ENCODE results near the gene EIF5A2. TPM values are rescaled to one million over a fixed set of nuclear protein-coding genes. Genes with fewer than 3 reads are reported as not detected.
"Not testable (repeated sequence)": the region's sequence is repeated elsewhere in the genome, so short reads cannot be mapped to it uniquely, and the experiment has no call there.

EIF5A2 gene
- total and polyA plus RNA-seq, 2 experiments from 2014 or later: 20.4 to 20.8 TPM

DNA sequence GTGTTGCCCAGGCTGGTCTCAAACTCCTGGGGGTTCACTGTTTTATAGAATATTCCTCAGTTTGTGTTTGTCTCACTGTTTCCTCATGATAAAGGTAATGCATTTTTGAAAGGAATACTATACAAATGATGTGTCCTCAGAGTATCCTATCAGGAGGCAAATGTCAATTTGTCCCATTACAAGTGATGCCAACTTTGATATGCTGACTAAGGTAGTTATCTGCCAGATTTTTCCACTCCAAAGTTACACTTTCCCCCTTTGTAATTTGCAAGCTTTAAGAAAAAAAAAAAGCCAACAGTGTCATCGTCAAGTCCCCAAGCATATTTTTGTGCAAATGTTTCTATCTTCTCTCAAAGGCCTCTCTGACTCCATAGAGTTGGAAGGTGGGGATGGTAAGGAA, 9.0 kb downstream of the EIF5A2 start:
- H3K9me3 ChIP-seq (ENCODE audit: low read depth): no peaks in the 10 kb centered on the region
- H4K20me1 ChIP-seq (ENCODE audit: insufficient read depth): no peaks in the 10 kb centered on the region
- TF ChIP-seq EZH2 (IDR thresholded peaks at IDR 0.05; ENCODE audit: insufficient read depth, poor library complexity, severe bottlenecking) (no peak), EZH2phosphoT487 (IDR thresholded peaks at IDR 0.05; ENCODE audit: insufficient read depth, low read depth) (no peak)
- no peak for DNase-seq
- peaks cover 3% of the 10 kb centered on the region; the same call in 1 of the 2 replicates for H3K79me2 ChIP-seq (ENCODE audit: insufficient read depth)
- in situ Hi-C loops (cut with MboI): no loop called here
- H2AFZ ChIP-seq: no peak overlapping the region
- H3K9me2 ChIP-seq (ENCODE audit: insufficient read depth): no peaks in the 10 kb centered on the region
- no peak overlapping the region for H3K4me3 ChIP-seq
- H3K9ac ChIP-seq: no peak overlapping the region
- no peaks in the 10 kb centered on the region for H3K4me1 ChIP-seq (ENCODE audit: insufficient read depth)
- WGBS, 2 experiments (ENCODE audit: low coverage in 1 of 2, low lambda C conversion rate in 2 of 2, missing lambda C conversion rate in 2 of 2): 91 to 95% methylated on average over 1 of the region's 1 CpG
- H3F3A ChIP-seq (ENCODE audit: insufficient read depth): no peaks in the 10 kb centered on the region
- no peak overlapping the region for H3K4me2 ChIP-seq (ENCODE audit: unreplicated experiment)
- H3K27ac ChIP-seq: no peak overlapping the region
- H3K36me3 ChIP-seq (ENCODE audit: low read depth): peaks cover 4% of the 10 kb centered on the region; the same call in 1 of the 2 replicates
- no peaks in the 10 kb centered on the region for H3K27me3 ChIP-seq (replicated peaks; ENCODE audit: insufficient read depth)

DNA sequence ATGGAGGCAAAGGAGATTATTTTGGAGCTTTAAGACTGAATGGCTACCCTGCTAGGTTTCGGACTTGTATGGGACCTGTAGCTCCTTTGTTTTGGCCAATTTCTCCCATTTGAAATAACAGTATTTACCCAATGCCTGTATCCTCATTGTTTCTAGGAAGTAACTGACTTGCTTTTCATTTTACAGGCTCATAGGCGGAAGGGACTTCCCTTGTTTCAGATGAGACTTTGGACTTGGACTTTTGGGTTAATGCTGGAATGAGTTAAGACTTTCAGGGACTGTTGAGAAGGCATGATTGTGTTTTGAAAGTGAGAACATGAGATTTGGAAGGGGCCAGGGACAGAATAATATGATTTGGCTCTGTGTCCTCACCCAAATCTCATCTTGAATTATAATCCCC, 10.5 kb downstream of the EIF5A2 start:
- no peaks in the 10 kb centered on the region for H3K9me2 ChIP-seq (ENCODE audit: insufficient read depth)
- H4K20me1 ChIP-seq (ENCODE audit: insufficient read depth): no peaks in the 10 kb centered on the region
- peaks cover 4% of the 10 kb centered on the region for H3K36me3 ChIP-seq (ENCODE audit: low read depth)
- DNase-seq: no peak
- WGBS, 2 experiments (ENCODE audit: low coverage in 1 of 2, low lambda C conversion rate in 2 of 2, missing lambda C conversion rate in 2 of 2): 94 to 100% methylated on average over 2 of the region's 2 CpGs
- no peak overlapping the region for H2AFZ ChIP-seq
- no peaks in the 10 kb centered on the region for H3F3A ChIP-seq (ENCODE audit: insufficient read depth)
- no peaks in the 10 kb centered on the region for H3K9me3 ChIP-seq (ENCODE audit: low read depth)
- no peak overlapping the region for H3K9ac ChIP-seq
- no peak for TF ChIP-seq EZH2 (IDR thresholded peaks at IDR 0.05; ENCODE audit: insufficient read depth, poor library complexity, severe bottlenecking)
- TF ChIP-seq EZH2phosphoT487 (IDR thresholded peaks at IDR 0.05; ENCODE audit: insufficient read depth, low read depth): no peak
- H3K27me3 ChIP-seq (replicated peaks; ENCODE audit: insufficient read depth): no peaks in the 10 kb centered on the region
- in situ Hi-C loops (cut with MboI): no loop called here
- no peaks in the 10 kb centered on the region for H3K79me2 ChIP-seq (ENCODE audit: insufficient read depth)
- no peak overlapping the region for H3K4me3 ChIP-seq
- no peak overlapping the region for H3K27ac ChIP-seq
- H3K4me1 ChIP-seq (ENCODE audit: insufficient read depth): no peaks in the 10 kb centered on the region
- no peak overlapping the region for H3K4me2 ChIP-seq (ENCODE audit: unreplicated experiment)

- H3F3A ChIP-seq (ENCODE audit: insufficient read depth); H3K4me2 ChIP-seq (ENCODE audit: unreplicated experiment): not testable (repeated sequence)
- WGBS, 2 experiments (ENCODE audit: low coverage in 1 of 2, low lambda C conversion rate in 2 of 2, missing lambda C conversion rate in 2 of 2): 100% methylated on average over 1 of the region's 1 CpG
These were observed 11.2 kb downstream of the EIF5A2 start for GRCh38 chr3:170897199-170897598.

GRCh38 chr3:170896781-170897180, 11.7 kb downstream of the EIF5A2 start:
- Histone ChIP-seq H3K27ac (no peak overlapping the region), H3K79me2 (ENCODE audit: insufficient read depth) (no peaks in the 10 kb centered on the region), H3K9me3 (ENCODE audit: low read depth) (no peaks in the 10 kb centered on the region), H3K27me3 (replicated peaks; ENCODE audit: insufficient read depth) (no peaks in the 10 kb centered on the region), H3K4me2 (ENCODE audit: unreplicated experiment) (no peak overlapping the region), H3K9me2 (ENCODE audit: insufficient read depth) (no peaks in the 10 kb centered on the region), H3K9ac (no peak overlapping the region), H4K20me1 (ENCODE audit: insufficient read depth) (no peaks in the 10 kb centered on the region), H3K4me1 (ENCODE audit: insufficient read depth) (no peaks in the 10 kb centered on the region), H3K4me3 (no peak overlapping the region), H3K36me3 (ENCODE audit: low read depth) (peaks cover 5% of the 10 kb centered on the region), H3F3A (ENCODE audit: insufficient read depth) (no peaks in the 10 kb centered on the region), H2AFZ (no peak overlapping the region)
- 96 to 100% methylated on average over 1 of the region's 1 CpG for WGBS, 2 experiments (ENCODE audit: low coverage in 1 of 2, low lambda C conversion rate in 2 of 2, missing lambda C conversion rate in 2 of 2)
- DNase-seq: no peak
- in situ Hi-C loops (cut with MboI): no loop called here
- TF ChIP-seq EZH2phosphoT487 (IDR thresholded peaks at IDR 0.05; ENCODE audit: insufficient read depth, low read depth) (no peak), EZH2 (IDR thresholded peaks at IDR 0.05; ENCODE audit: insufficient read depth, poor library complexity, severe bottlenecking) (no peak)

More at GRCh38 chr3:170897199-170897598, 11.2 kb downstream of the EIF5A2 start:
- H3K4me3 ChIP-seq; in situ Hi-C loops (cut with MboI); H3K9me2 ChIP-seq (ENCODE audit: insufficient read depth); H3K27me3 ChIP-seq (replicated peaks; ENCODE audit: insufficient read depth); H3K4me1 ChIP-seq (ENCODE audit: insufficient read depth); H3K79me2 ChIP-seq (ENCODE audit: insufficient read depth); H3K9me3 ChIP-seq (ENCODE audit: low read depth); H3K36me3 ChIP-seq (ENCODE audit: low read depth); H3K27ac ChIP-seq; H4K20me1 ChIP-seq (ENCODE audit: insufficient read depth); H2AFZ ChIP-seq; H3K9ac ChIP-seq; DNase-seq: not testable (repeated sequence)

DNA sequence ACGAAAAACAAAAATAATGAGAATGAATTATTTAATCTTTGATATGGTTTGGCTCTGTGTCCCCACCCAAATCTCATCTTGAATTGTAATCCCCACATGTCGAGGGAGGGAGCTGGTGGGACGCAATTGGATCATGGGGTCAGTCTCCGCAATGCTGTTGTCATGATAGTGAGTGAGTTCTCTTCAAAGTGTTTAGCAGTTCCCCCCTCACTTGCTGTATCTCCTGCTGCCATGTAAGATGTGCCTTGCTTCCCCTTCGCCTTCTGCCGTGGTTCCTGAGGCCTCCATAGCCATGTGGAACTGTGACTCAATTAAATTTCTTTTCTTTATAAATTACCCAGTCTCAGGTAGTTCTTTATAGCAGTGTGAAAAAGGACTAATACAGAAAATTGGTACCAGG, 12.1 kb downstream of the EIF5A2 start:
- H3K9me2 ChIP-seq (ENCODE audit: insufficient read depth); H3K27ac ChIP-seq; H3K4me3 ChIP-seq; H3K9ac ChIP-seq; H3K27me3 ChIP-seq (replicated peaks; ENCODE audit: insufficient read depth); H3K4me1 ChIP-seq (ENCODE audit: insufficient read depth); H3K79me2 ChIP-seq (ENCODE audit: insufficient read depth); H3F3A ChIP-seq (ENCODE audit: insufficient read depth); H4K20me1 ChIP-seq (ENCODE audit: insufficient read depth); H3K36me3 ChIP-seq (ENCODE audit: low read depth); H3K4me2 ChIP-seq (ENCODE audit: unreplicated experiment); DNase-seq; H3K9me3 ChIP-seq (ENCODE audit: low read depth); H2AFZ ChIP-seq; in situ Hi-C loops (cut with MboI): not testable (repeated sequence)
- 93 to 97% methylated on average over 6 of the region's 6 CpGs for WGBS, 2 experiments (ENCODE audit: low coverage in 1 of 2, low lambda C conversion rate in 2 of 2, missing lambda C conversion rate in 2 of 2)
